Measurements from ENCODE around the gene SLC25A31. TPM values are rescaled to one million over a fixed set of nuclear protein-coding genes. Genes with fewer than 3 reads are reported as not detected.
A peak's percentile ranks its signal among the peaks of the same experiment; 100 is the strongest.

SLC25A31 gene
- total RNA-seq, 1 donor from 2014 or later = not detected

DNA sequence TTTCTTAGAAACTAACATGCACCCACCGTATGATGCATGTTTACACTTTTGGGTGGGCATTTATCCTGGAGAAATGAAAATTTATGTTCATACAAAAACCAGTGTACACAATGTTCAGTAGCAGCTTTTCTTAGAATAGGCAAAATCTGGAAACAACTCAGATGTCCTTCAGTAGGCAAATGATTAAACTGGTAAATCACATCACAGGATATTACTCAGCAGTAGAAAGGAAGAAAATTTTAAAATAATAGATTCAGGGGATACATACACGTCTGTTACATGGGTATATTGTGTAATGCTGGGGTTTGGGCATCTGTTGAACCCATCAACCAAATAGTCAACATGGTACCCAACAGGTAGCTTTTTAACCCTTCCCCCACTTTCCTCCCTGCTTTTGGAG is 26.7 kb downstream of the SLC25A31 start:
- Mint-ChIP-seq H3K27me3 (peaks cover 5% of the 10 kb centered on the region), H3K4me3 (no peak overlapping the region), H3K4me1 (no peaks in the 10 kb centered on the region), H3K36me3 (ENCODE audit: low read depth) (no peaks in the 10 kb centered on the region), H3K27ac (no peak overlapping the region), H3K9me3 (peaks cover 4% of the 10 kb centered on the region)
- intact Hi-C loops (cut with micrococcal nuclease) = no loop called here
- DNase-seq = no peak

- Mint-ChIP-seq H3K36me3 (ENCODE audit: low read depth) (no peaks in the 10 kb centered on the region), H3K27ac (no peak overlapping the region), H3K9me3 (peaks cover 4% of the 10 kb centered on the region), H3K4me3 (no peak overlapping the region), H3K27me3 (peaks cover 2% of the 10 kb centered on the region), H3K4me1 (no peaks in the 10 kb centered on the region)
- no peak for DNase-seq
- intact Hi-C loops (cut with micrococcal nuclease) = no loop called here
Observed at GRCh38 chr4:127759228-127759820, 29.1 kb downstream of the SLC25A31 start.

DNA sequence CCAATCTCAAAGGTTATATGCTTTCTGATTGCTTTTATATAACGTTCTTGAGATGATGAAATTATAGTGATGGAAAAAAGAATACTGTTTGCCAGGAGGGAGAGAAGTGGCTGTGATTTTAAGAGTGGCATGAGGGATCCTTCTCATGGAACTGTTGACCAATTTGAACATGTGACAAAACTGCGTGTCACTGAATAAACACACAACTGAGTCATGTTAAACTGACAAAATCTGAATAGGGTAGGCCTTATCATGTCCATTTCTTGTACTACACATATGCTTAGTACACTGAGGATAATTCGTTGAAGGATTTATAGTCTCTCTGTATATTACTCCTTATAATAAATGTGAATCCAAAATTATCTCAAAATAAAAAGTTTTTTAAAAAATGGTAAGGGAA is 29.7 kb downstream of the SLC25A31 start:
- DNase-seq = no peak
- H3K27me3 Mint-ChIP-seq = peaks cover 4% of the 10 kb centered on the region
- H3K36me3 Mint-ChIP-seq (ENCODE audit: low read depth) = no peaks in the 10 kb centered on the region
- H3K4me1 Mint-ChIP-seq = no peaks in the 10 kb centered on the region
- no peak overlapping the region for H3K4me3 Mint-ChIP-seq
- peaks cover 4% of the 10 kb centered on the region for H3K9me3 Mint-ChIP-seq
- intact Hi-C loops (cut with micrococcal nuclease) = no loop called here
- no peak overlapping the region for H3K27ac Mint-ChIP-seq

DNA sequence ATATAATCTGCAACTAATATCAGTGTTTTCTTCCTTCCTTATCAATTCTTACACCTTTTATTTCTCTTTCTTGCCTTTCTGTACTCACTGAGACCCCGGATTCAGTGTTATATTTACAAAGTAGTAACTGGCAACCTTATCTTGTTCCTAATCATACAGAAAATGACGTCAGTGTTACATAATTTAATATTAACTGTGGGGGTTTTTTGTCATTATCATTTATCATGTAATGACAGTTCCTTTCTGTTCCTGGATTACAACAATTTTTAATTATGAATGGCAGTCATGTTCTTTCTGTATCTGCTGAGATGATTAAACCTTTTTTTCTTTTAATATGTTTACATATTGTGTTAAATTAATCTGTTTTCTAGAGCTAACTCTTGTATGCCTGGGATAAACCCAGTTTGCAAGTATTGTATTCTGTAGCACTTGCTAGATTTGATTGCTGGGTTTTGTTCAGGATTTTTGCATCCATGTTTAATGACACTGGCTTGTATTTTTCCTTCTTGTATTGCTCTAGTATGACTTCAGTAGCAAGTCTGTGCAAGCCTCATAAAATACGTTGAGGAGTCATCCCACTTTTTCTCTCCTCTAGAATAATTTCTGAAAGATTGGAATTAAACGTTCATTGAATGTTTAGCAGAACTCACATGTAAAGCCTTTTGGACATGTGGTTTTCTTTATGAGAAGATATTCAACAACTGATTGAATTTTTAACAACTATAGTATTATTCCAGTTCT is 41.5 kb downstream of the SLC25A31 start:
- no peaks in the 10 kb centered on the region for H3K4me1 Mint-ChIP-seq
- H3K27me3 Mint-ChIP-seq = peaks cover 30% of the 10 kb centered on the region
- intact Hi-C loops (cut with micrococcal nuclease) = no loop called here
- no peaks in the 10 kb centered on the region for H3K9me3 Mint-ChIP-seq
- DNase-seq = no peak
- no peak overlapping the region for H3K4me3 Mint-ChIP-seq
- no peaks in the 10 kb centered on the region for H3K36me3 Mint-ChIP-seq (ENCODE audit: low read depth)
- no peak overlapping the region for H3K27ac Mint-ChIP-seq

DNA sequence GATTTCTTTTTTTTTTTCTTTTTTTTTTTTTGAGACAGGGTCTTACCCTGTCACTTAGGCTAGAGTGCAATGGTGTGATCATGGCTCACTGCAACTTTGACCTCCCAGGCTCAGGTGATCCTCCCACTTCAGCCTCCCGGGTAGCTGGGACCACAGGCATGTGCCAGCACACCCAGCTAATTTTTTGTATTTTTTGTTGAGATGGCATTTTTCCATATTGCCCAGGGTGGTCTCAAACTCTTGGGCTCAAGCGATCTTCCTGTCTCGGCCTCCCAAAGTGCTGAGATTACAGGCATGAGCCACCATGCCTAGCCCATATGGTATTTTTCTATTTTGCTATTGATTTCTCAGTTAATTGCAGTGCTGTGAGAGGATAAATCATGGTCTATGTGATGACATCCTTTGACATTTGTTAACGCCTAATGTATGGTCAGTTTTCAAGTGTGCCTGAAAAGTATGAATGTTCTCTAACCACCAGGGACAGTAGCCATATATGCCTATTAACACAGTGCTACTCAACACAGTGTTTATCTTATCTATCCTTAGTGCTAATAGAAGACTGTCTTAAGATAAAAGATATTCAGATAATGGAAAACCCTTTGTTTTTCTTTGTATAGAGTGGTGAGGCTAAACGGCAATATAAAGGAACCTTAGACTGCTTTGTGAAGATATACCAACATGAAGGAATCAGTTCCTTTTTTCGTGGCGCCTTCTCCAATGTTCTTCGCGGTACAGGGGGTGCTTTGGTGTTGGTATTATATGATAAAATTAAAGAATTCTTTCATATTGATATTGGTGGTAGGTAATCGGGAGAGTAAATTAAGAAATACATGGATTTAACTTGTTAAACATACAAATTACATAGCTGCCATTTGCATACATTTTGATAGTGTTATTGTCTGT is 42.8 kb downstream of the SLC25A31 start:
- no peaks in the 10 kb centered on the region for H3K9me3 Mint-ChIP-seq
- H3K4me1 Mint-ChIP-seq = no peaks in the 10 kb centered on the region
- intact Hi-C loops (cut with micrococcal nuclease) = no loop called here
- DNase-seq = no peak
- no peaks in the 10 kb centered on the region for H3K36me3 Mint-ChIP-seq (ENCODE audit: low read depth)
- no peak overlapping the region for H3K27ac Mint-ChIP-seq
- H3K27me3 Mint-ChIP-seq = peaks cover 36% of the 10 kb centered on the region
- no peak overlapping the region for H3K4me3 Mint-ChIP-seq

- H3K4me1 Mint-ChIP-seq = no peaks in the 10 kb centered on the region
Observed at GRCh38 chr4:127775843-127776242, 45.6 kb downstream of the SLC25A31 start.

GRCh38 chr4:127776620-127777019 is 46.4 kb downstream of the SLC25A31 start:
- DNase-seq = no peak
- Mint-ChIP-seq H3K4me1 (peaks cover 5% of the 10 kb centered on the region), H3K4me3 (no peak overlapping the region), H3K27ac (no peak overlapping the region), H3K9me3 (peaks cover 4% of the 10 kb centered on the region), H3K36me3 (ENCODE audit: low read depth) (peaks cover 4% of the 10 kb centered on the region), H3K27me3 (peaks cover 58% of the 10 kb centered on the region)
- intact Hi-C loops (cut with micrococcal nuclease) = no loop called here

More at GRCh38 chr4:127775843-127776242, 45.6 kb downstream of the SLC25A31 start:
- H3K36me3 Mint-ChIP-seq (ENCODE audit: low read depth) = no peaks in the 10 kb centered on the region
- no peak overlapping the region for H3K4me3 Mint-ChIP-seq
- intact Hi-C loops (cut with micrococcal nuclease) = no loop called here
- no peaks in the 10 kb centered on the region for H3K9me3 Mint-ChIP-seq
- DNase-seq = no peak
- H3K27me3 Mint-ChIP-seq = peaks cover 55% of the 10 kb centered on the region
- no peak overlapping the region for H3K27ac Mint-ChIP-seq

DNA sequence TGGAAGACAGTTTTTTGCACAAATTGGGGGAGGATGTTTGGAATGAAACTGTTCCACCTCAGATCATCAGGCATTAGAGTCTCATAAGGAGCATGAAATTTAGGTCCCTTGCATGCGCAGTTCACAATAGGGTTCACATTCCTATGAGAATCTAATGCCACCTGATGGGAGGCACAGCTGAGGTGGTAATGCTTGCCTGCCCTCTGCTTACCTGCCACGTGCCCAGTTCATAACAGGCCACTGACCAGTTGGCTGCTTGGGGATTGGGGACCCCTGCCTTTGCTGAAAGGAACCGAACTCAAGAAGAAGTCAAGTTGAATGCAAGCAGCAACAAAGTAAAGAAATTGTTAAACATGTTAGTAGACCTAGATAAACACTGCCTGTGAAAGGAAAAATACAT is 47.3 kb downstream of the SLC25A31 start:
- Mint-ChIP-seq H3K36me3 (ENCODE audit: low read depth) (peaks cover 4% of the 10 kb centered on the region), H3K9me3 (peaks cover 4% of the 10 kb centered on the region), H3K27ac (no peak overlapping the region), H3K4me1 (peaks cover 8% of the 10 kb centered on the region), H3K27me3 (peaks cover 58% of the 10 kb centered on the region), H3K4me3 (no peak overlapping the region)
- intact Hi-C loops (cut with micrococcal nuclease) = no loop called here
- DNase-seq = no peak

GRCh38 chr4:127778102-127778501 is 47.9 kb downstream of the SLC25A31 start:
- DNase-seq = no peak
- Mint-ChIP-seq H3K36me3 (ENCODE audit: low read depth) (peaks cover 4% of the 10 kb centered on the region), H3K9me3 (peaks cover 4% of the 10 kb centered on the region), H3K27ac (no peak overlapping the region), H3K27me3 (peaks cover 62% of the 10 kb centered on the region), H3K4me3 (no peak overlapping the region), H3K4me1 (peaks cover 14% of the 10 kb centered on the region)
- intact Hi-C loops (cut with micrococcal nuclease) = no loop called here

- H3K4me3 Mint-ChIP-seq = peak overlapping the region; percentile 5
- peaks cover 5% of the 10 kb centered on the region for H3K36me3 Mint-ChIP-seq (ENCODE audit: low read depth)
- H3K9me3 Mint-ChIP-seq = peaks cover 4% of the 10 kb centered on the region
- peaks cover 73% of the 10 kb centered on the region for H3K27me3 Mint-ChIP-seq
- H3K27ac Mint-ChIP-seq = no peak overlapping the region
- no peak for DNase-seq
- peaks cover 18% of the 10 kb centered on the region for H3K4me1 Mint-ChIP-seq
- intact Hi-C loops (cut with micrococcal nuclease) = loop anchor here (5.0 kb wide), 1 partner anchor 1032 kb away; no protein-coding TSS in a partner anchor
Observed at GRCh38 chr4:127780598-127780997, 50.4 kb downstream of the SLC25A31 start.

- Mint-ChIP-seq H3K36me3 (ENCODE audit: low read depth) (peaks cover 5% of the 10 kb centered on the region), H3K27ac (peak overlapping the region; percentile 48), H3K9me3 (peaks cover 4% of the 10 kb centered on the region), H3K4me1 (peaks cover 18% of the 10 kb centered on the region), H3K4me3 (peak overlapping the region; percentile 94), H3K27me3 (peaks cover 72% of the 10 kb centered on the region)
- DNase-seq = no peak
- intact Hi-C loops (cut with micrococcal nuclease) = loop anchor here (1.0 to 5.0 kb wide), 5 partner anchors 99 to 1031 kb away; partner anchors contain the start of genes ABHD18, LARP1B, MFSD8 and PGRMC2
Observed at GRCh38 chr4:127781300-127782024, 51.3 kb downstream of the SLC25A31 start.

DNA sequence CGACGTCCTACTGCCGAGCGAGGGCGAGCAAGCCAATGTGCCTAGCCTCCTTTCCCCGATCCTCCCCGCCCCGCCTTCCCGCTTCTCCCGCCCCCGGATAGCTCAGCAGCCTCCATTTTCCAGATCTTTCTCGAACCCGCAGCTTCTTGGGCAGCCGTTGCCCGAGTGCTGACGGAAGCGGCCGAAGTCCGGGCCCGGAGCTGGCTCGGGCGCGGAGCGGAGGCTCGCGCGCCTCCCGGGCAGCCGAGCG is 51.8 kb downstream of the SLC25A31 start:
- Mint-ChIP-seq H3K36me3 (ENCODE audit: low read depth) (peaks cover 5% of the 10 kb centered on the region), H3K4me3 (peak overlapping the region; percentile 94), H3K9me3 (peaks cover 4% of the 10 kb centered on the region), H3K27ac (peak overlapping the region; percentile 48), H3K4me1 (peaks cover 18% of the 10 kb centered on the region), H3K27me3 (peaks cover 72% of the 10 kb centered on the region)
- DNase-seq = no peak
- intact Hi-C loops (cut with micrococcal nuclease) = loop anchor here (1.0 to 5.0 kb wide), 5 partner anchors 98 to 1030 kb away; partner anchors contain the start of genes ABHD18, LARP1B, MFSD8 and PGRMC2

DNA sequence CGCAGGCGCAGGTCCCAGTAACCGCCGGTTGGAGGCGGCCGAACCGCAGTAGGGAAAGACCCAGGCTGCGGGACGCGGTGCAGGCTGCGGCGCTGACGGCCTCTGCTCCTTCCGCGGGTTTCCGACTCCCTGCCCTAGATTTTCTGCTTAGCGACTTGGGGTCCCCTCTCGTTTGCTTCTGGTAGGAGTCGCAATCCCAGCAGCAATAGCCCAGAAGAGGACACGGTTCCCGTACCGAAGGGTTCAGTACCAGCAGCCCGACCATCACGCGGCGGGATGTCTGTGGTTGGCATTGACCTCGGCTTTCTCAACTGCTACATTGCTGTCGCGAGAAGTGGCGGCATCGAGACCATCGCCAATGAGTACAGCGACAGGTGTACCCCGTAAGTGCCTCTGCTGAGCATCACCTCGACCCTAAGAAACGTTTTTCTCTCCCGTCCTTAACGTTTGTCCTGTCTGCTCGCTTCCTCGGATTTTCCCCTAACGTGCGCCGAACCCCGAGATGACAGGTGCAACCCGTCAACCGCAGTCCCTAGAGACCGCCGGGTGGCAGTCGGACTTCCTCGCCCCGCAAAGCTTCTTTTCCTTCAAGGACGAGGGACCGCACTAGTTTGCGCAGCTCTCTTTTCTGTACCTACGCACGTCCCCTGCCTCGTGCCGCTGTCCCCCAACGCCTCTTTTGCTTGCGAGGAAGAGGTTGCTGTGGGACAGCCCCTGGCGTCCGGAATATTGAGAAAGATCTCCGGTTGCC is 52.2 kb downstream of the SLC25A31 start, which contains the start of gene HSPA4L:
TSS of gene HSPA4L (plus strand) at position 48 of the 751 bp plus-strand sequence. CDS start at position 277, 229 bp downstream.
- Mint-ChIP-seq H3K27ac (peak within 1 kb of the TSS; percentile 91), H3K4me3 (peak within 1 kb of the TSS; percentile 94), H3K4me1 (peaks cover 18% of the 10 kb centered on the region), H3K27me3 (peaks cover 72% of the 10 kb centered on the region), H3K9me3 (peaks cover 4% of the 10 kb centered on the region), H3K36me3 (ENCODE audit: low read depth) (peaks cover 5% of the 10 kb centered on the region)
- intact Hi-C loops (cut with micrococcal nuclease) = loop anchor here (1.0 to 5.0 kb wide), 5 partner anchors 98 to 1030 kb away; partner anchors contain the start of genes ABHD18, LARP1B, MFSD8 and PGRMC2
- DNase-seq = peak; percentile 89

All from activated CD4-positive, alpha-beta T cell treated with anti-CD3 and anti-CD28 coated beads, Interleukin-2, amount 10 ng/mL, durations not matched to agents 24 days and 14 days (primary cell).